GM12892 (cell line): ENCODE data around the gene CPB2.

ENCODE experiments used
- POLR2A ChIP-seq: IDR thresholded peaks from 2 replicates; pipeline ENCODE4 v1.6.1; 2011; ENCODE audit warnings: low read depth, low read length, control low read depth
- POLR2AphosphoS5 ChIP-seq: IDR thresholded peaks from 2 replicates; pipeline ENCODE4 v1.6.1; 2011; ENCODE audit warnings: low read depth, low read length, control low read depth
- TAF1 ChIP-seq: IDR thresholded peaks from 2 replicates; pipeline ENCODE4 v1.6.1; 2011; ENCODE audit warnings: low read depth, mild to moderate bottlenecking, control low read depth, low read length, borderline replicate concordance

DNA sequence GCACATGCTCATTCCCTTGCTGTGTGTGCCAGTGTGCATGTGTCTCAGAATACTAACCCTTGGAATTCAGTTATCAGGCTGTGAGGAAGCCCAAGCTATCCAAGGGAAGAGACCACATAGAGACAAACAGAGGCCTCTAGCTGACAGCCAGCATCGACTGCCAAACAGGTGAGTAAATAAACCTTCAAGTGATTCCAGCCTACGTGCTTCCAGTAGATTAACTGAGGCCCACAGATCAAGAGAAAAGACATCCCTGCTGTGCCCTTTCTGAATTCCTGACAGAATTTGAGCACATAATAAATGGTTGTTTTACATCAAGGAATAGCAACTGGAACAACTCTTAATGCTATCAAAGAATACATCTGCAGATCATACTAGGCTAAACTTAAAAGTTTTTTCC lies 69.8 kb downstream of the CPB2 start:
- no peak for TF ChIP-seq POLR2A
- no peak for TF ChIP-seq POLR2AphosphoS5
- TF ChIP-seq TAF1: no peak
